WTC11 (cell line): Measurements from ENCODE around the gene GOLGA3. TPM values are rescaled to one million over a fixed set of nuclear protein-coding genes. Genes with fewer than 3 reads are reported as not detected.

ENCODE experiments used
- ATAC-seq: fragments of 200-7000 bp; cut with Tn5 transposase; 2 replicates; pipeline ENCODE4 v1.10.0; 2021; ENCODE audit warnings: mild to moderate bottlenecking, moderate library complexity
- CTCF ChIA-PET: fragments of 300-600 bp; sonication (Branson Sonifier 250); formaldehyde crosslinking; loops from one replicate; lab custom pipeline; 2021; ENCODE audit warnings: antibody characterized with exemption; lab: Charles Lee
- POLR2A ChIA-PET: fragments of 350-600 bp; sonication (Branson Sonifier 250); formaldehyde crosslinking; loops from one replicate; lab custom pipeline; 2021; ENCODE audit warnings: antibody characterized with exemption; lab: Charles Lee
- DNase-seq: peaks from one replicate; pipeline ENCODE4 v3.0.0; 2021; ENCODE audit warnings: low spot score
- H3K27ac Mint-ChIP-seq: 2 replicates; pipeline ENCODE4 v1.8.0; 2021; ENCODE audit warnings: mixed read lengths
- H3K27me3 Mint-ChIP-seq: 2 replicates; pipeline ENCODE4 v1.8.0; 2021; ENCODE audit warnings: low read depth, mild to moderate bottlenecking, moderate library complexity, mixed read lengths
- H3K36me3 Mint-ChIP-seq: 2 replicates; pipeline ENCODE4 v1.8.0; 2021; ENCODE audit warnings: mixed read lengths
- H3K4me1 Mint-ChIP-seq: 2 replicates; pipeline ENCODE4 v1.8.0; 2022; ENCODE audit warnings: mixed read lengths
- H3K4me3 Mint-ChIP-seq: 2 replicates; pipeline ENCODE4 v1.8.0; 2021; ENCODE audit warnings: mild to moderate bottlenecking, moderate library complexity, mixed read lengths
- H3K9me3 Mint-ChIP-seq: 2 replicates; pipeline ENCODE4 v1.8.0; 2021; ENCODE audit warnings: mixed read lengths
- CREM ChIP-seq: sonication (generic); formaldehyde crosslinking; IDR thresholded peaks from 2 replicates; pipeline ENCODE4 v1.8.1; 2022; ENCODE audit warnings: mild to moderate bottlenecking, missing genetic modification reagents, moderate library complexity
- ELF4 ChIP-seq: sonication (generic); formaldehyde crosslinking; IDR thresholded peaks from 2 replicates; pipeline ENCODE4 v1.8.1; 2022; ENCODE audit warnings: low read depth, mild to moderate bottlenecking, moderate library complexity, missing genetic modification reagents
- FOXJ3 ChIP-seq: sonication (generic); formaldehyde crosslinking; IDR thresholded peaks from 2 replicates; pipeline ENCODE4 v1.9.0; 2021; ENCODE audit warnings: missing genetic modification reagents, mild to moderate bottlenecking, borderline replicate concordance
- FOXK1 ChIP-seq: sonication (generic); formaldehyde crosslinking; IDR thresholded peaks from 2 replicates; pipeline ENCODE4 v1.8.0; 2022; ENCODE audit warnings: mild to moderate bottlenecking, moderate library complexity, missing genetic modification reagents
- GRHL2 ChIP-seq: fragments of 250-450 bp; sonication (Bioruptor Pico); IDR thresholded peaks from 2 replicates; pipeline ENCODE4 v1.8.0; 2022; ENCODE audit warnings: mild to moderate bottlenecking, moderate library complexity; ENCODE audit not compliant: insufficient replicate concordance, severe bottlenecking
- HMGA2 ChIP-seq: fragments of 250-450 bp; sonication (Bioruptor Pico); IDR thresholded peaks from 2 replicates; pipeline ENCODE4 v1.4.0; 2021; ENCODE audit warnings: mild to moderate bottlenecking, moderate library complexity
- IRF2 ChIP-seq: sonication (generic); formaldehyde crosslinking; IDR thresholded peaks from 2 replicates; pipeline ENCODE4 v1.8.0; 2022; ENCODE audit warnings: low read depth, missing genetic modification reagents, borderline replicate concordance
- JAZF1 ChIP-seq: fragments of 250-450 bp; sonication (Bioruptor Pico); IDR thresholded peaks from 2 replicates; pipeline ENCODE4 v1.9.0; 2021; ENCODE audit warnings: moderate library complexity, mild to moderate bottlenecking, inconsistent platforms
- MYBL2 ChIP-seq: sonication (generic); formaldehyde crosslinking; IDR thresholded peaks from 2 replicates; pipeline ENCODE4 v1.8.1; 2023; ENCODE audit warnings: mild to moderate bottlenecking, moderate library complexity, missing genetic modification reagents
- NFE2L1 ChIP-seq: sonication (generic); formaldehyde crosslinking; IDR thresholded peaks from 2 replicates; pipeline ENCODE4 v1.8.1; 2023; ENCODE audit warnings: missing genetic modification reagents
- NR2C2 ChIP-seq: sonication (generic); formaldehyde crosslinking; IDR thresholded peaks from 2 replicates; pipeline ENCODE4 v1.8.0; 2022; ENCODE audit warnings: mild to moderate bottlenecking, missing genetic modification reagents
- NR3C1 ChIP-seq: sonication (generic); formaldehyde crosslinking; conservative IDR thresholded peaks from 2 replicates; pipeline ENCODE4 v1.8.1; 2023; ENCODE audit warnings: low read depth, mild to moderate bottlenecking, missing genetic modification reagents
- RELA ChIP-seq: sonication (generic); formaldehyde crosslinking; IDR thresholded peaks from 2 replicates; pipeline ENCODE4 v1.8.1; 2022; ENCODE audit warnings: missing genetic modification reagents, mild to moderate bottlenecking, borderline replicate concordance
- TEAD1 ChIP-seq: sonication (generic); formaldehyde crosslinking; IDR thresholded peaks from 2 replicates; pipeline ENCODE4 v1.8.0; 2022; ENCODE audit warnings: mild to moderate bottlenecking, missing genetic modification reagents
- ZNF138 ChIP-seq: sonication (generic); formaldehyde crosslinking; conservative IDR thresholded peaks from 2 replicates; pipeline ENCODE4 v1.8.1; 2022; ENCODE audit warnings: mild to moderate bottlenecking, moderate library complexity, missing genetic modification reagents
- ZNF263 ChIP-seq: sonication (generic); formaldehyde crosslinking; IDR thresholded peaks from 2 replicates; pipeline ENCODE4 v1.8.1; 2022; ENCODE audit warnings: low read depth, mild to moderate bottlenecking, moderate library complexity, missing genetic modification reagents
- ZNF317 ChIP-seq: sonication (generic); formaldehyde crosslinking; IDR thresholded peaks from 2 replicates; pipeline ENCODE4 v1.8.1; 2023; ENCODE audit warnings: low read depth, mild to moderate bottlenecking, moderate library complexity, missing genetic modification reagents, borderline replicate concordance
- ZNF396 ChIP-seq: fragments of 250-450 bp; sonication (Bioruptor Pico); IDR thresholded peaks from 2 replicates; pipeline ENCODE4 v1.8.0; 2021; ENCODE audit warnings: mild to moderate bottlenecking, moderate library complexity, borderline replicate concordance
- ZNF416 ChIP-seq: fragments of 250-450 bp; sonication (Bioruptor Pico); IDR thresholded peaks from 2 replicates; pipeline ENCODE4 v1.9.0; 2021; ENCODE audit warnings: mild to moderate bottlenecking, inconsistent platforms
- total RNA-seq: library from RNA; stranded (reverse); gene quantifications from 3 replicates; pipeline ENCODE4 v1.2.3, GENCODE V29; 2021
- TF ChIP-seq, protein P1 (sequence below): sonication (generic); formaldehyde crosslinking; IDR thresholded peaks from 2 replicates; pipeline ENCODE4 v1.8.1; 2023; ENCODE audit warnings: mild to moderate bottlenecking, missing genetic modification reagents, borderline replicate concordance
- TF ChIP-seq, protein P2 (sequence below): sonication (generic); formaldehyde crosslinking; IDR thresholded peaks from 2 replicates; pipeline ENCODE4 v1.8.1; 2022; ENCODE audit warnings: low read depth, missing genetic modification reagents, borderline replicate concordance
- TF ChIP-seq, protein P3 (sequence below): fragments of 250-450 bp; sonication (Bioruptor Pico); IDR thresholded peaks from 2 replicates; pipeline ENCODE4 v1.9.0; 2021; ENCODE audit warnings: moderate library complexity, mild to moderate bottlenecking, inconsistent platforms, borderline replicate concordance
- TF ChIP-seq, protein P4 (sequence below): sonication (generic); formaldehyde crosslinking; IDR thresholded peaks from 2 replicates; pipeline ENCODE4 v1.8.0; 2022; ENCODE audit warnings: mild to moderate bottlenecking, missing genetic modification reagents
- TF ChIP-seq, protein P5 (sequence below): sonication (generic); formaldehyde crosslinking; conservative IDR thresholded peaks from 2 replicates; pipeline ENCODE4 v1.8.1; 2022; ENCODE audit warnings: mild to moderate bottlenecking, missing genetic modification reagents
- TF ChIP-seq, protein P6 (sequence below): fragments of 200-600 bp; IDR thresholded peaks from 2 replicates; pipeline ENCODE4 v1.8.0; 2022; ENCODE audit warnings: antibody characterized with exemption
- TF ChIP-seq, protein P7 (sequence below): sonication (generic); formaldehyde crosslinking; IDR thresholded peaks from 2 replicates; pipeline ENCODE4 v1.8.1; 2023; ENCODE audit warnings: mild to moderate bottlenecking, moderate library complexity, missing genetic modification reagents
- TF ChIP-seq, protein P8 (sequence below): sonication (generic); formaldehyde crosslinking; IDR thresholded peaks from 2 replicates; pipeline ENCODE4 v1.8.1; 2023; ENCODE audit warnings: mild to moderate bottlenecking, missing genetic modification reagents

The GOLGA3 gene
- total RNA-seq, 1 experiment from 2014 or later = 47.8 TPM

DNA sequence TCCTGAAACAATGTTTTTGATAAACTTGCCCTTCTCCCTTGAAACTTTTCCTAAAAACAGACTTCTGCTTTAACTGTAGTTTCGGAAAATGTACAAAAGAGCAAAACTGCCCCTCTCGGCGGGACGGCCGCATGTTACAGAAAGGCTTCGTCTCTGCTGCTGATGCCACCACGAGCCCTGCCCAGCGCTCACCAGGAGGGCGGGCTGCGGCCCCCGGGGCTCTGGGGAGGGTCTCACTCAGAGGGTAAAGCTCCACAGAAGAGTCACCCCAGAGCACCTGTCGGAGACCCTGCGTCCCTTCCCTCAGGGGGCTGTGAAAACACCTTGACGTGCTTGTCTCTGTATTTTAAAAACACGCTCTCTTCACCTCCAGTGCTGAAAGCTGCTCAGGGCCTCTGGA is 12.5 kb upstream of the GOLGA3 start:
- peaks cover 37% of the 10 kb centered on the region for H3K36me3 Mint-ChIP-seq

DNA sequence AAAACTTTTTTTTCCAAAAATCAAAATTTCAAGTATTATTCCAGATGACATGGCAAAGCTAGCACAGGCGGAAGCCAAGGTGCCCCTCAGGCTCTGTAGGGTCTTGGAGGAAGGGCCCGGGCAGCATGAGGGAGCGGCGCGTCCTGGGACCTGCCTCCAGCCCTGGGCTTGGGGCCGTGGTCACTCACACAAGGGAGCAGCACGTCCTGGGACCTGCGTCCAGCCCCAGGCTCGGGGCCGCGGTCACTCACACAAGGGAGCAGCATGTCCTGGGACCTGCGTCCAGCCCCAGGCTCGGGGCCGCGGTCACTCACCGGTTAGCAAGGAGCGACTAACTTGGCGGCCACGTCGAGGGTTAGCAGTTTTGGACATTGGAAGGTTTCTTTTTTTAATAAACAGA is 11.9 kb upstream of the GOLGA3 start:
- ChIA-PET POLR2A (no interaction called here), CTCF (no interaction called here)
- Mint-ChIP-seq H3K36me3 (peaks cover 31% of the 10 kb centered on the region), H3K27ac (no peak overlapping the region), H3K4me1 (no peaks in the 10 kb centered on the region), H3K9me3 (no peaks in the 10 kb centered on the region), H3K27me3 (no peaks in the 10 kb centered on the region), H3K4me3 (no peak overlapping the region)
- no peak for DNase-seq
- ATAC-seq = no peak
- no peak for TF ChIP-seq CREM (CRISPR knock-in tag)
- TF ChIP-seq HMGA2 = no peak
- TF ChIP-seq TEAD1 (CRISPR knock-in tag) = no peak
- TF ChIP-seq, protein P1, sequence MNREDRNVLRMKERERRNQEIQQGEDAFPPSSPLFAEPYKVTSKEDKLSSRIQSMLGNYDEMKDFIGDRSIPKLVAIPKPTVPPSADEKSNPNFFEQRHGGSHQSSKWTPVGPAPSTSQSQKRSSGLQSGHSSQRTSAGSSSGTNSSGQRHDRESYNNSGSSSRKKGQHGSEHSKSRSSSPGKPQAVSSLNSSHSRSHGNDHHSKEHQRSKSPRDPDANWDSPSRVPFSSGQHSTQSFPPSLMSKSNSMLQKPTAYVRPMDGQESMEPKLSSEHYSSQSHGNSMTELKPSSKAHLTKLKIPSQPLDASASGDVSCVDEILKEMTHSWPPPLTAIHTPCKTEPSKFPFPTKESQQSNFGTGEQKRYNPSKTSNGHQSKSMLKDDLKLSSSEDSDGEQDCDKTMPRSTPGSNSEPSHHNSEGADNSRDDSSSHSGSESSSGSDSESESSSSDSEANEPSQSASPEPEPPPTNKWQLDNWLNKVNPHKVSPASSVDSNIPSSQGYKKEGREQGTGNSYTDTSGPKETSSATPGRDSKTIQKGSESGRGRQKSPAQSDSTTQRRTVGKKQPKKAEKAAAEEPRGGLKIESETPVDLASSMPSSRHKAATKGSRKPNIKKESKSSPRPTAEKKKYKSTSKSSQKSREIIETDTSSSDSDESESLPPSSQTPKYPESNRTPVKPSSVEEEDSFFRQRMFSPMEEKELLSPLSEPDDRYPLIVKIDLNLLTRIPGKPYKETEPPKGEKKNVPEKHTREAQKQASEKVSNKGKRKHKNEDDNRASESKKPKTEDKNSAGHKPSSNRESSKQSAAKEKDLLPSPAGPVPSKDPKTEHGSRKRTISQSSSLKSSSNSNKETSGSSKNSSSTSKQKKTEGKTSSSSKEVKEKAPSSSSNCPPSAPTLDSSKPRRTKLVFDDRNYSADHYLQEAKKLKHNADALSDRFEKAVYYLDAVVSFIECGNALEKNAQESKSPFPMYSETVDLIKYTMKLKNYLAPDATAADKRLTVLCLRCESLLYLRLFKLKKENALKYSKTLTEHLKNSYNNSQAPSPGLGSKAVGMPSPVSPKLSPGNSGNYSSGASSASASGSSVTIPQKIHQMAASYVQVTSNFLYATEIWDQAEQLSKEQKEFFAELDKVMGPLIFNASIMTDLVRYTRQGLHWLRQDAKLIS (CRISPR knock-in tag) = no peak
- TF ChIP-seq, protein P2, sequence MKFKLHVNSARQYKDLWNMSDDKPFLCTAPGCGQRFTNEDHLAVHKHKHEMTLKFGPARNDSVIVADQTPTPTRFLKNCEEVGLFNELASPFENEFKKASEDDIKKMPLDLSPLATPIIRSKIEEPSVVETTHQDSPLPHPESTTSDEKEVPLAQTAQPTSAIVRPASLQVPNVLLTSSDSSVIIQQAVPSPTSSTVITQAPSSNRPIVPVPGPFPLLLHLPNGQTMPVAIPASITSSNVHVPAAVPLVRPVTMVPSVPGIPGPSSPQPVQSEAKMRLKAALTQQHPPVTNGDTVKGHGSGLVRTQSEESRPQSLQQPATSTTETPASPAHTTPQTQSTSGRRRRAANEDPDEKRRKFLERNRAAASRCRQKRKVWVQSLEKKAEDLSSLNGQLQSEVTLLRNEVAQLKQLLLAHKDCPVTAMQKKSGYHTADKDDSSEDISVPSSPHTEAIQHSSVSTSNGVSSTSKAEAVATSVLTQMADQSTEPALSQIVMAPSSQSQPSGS = no peak
- TF ChIP-seq, protein P3, sequence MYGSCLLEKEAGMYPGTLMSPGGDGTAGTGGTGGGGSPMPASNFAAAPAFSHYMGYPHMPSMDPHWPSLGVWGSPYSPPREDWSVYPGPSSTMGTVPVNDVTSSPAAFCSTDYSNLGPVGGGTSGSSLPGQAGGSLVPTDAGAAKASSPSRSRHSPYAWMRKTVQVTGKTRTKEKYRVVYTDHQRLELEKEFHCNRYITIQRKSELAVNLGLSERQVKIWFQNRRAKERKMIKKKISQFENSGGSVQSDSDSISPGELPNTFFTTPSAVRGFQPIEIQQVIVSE (CRISPR knock-in tag) = no peak
- TF ChIP-seq GRHL2 (CRISPR knock-in tag) = no peak
- TF ChIP-seq, protein P4, sequence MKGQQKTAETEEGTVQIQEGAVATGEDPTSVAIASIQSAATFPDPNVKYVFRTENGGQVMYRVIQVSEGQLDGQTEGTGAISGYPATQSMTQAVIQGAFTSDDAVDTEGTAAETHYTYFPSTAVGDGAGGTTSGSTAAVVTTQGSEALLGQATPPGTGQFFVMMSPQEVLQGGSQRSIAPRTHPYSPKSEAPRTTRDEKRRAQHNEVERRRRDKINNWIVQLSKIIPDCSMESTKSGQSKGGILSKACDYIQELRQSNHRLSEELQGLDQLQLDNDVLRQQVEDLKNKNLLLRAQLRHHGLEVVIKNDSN (CRISPR knock-in tag) = no peak
- TF ChIP-seq FOXK1 (CRISPR knock-in tag) = no peak
- TF ChIP-seq RELA (CRISPR knock-in tag) = no peak
- TF ChIP-seq ZNF263 (CRISPR knock-in tag) = no peak
- TF ChIP-seq, protein P5, sequence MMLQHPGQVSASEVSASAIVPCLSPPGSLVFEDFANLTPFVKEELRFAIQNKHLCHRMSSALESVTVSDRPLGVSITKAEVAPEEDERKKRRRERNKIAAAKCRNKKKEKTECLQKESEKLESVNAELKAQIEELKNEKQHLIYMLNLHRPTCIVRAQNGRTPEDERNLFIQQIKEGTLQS (CRISPR knock-in tag) = no peak
- no peak for TF ChIP-seq MYBL2 (CRISPR knock-in tag)
- no peak for TF ChIP-seq FOXJ3 (CRISPR knock-in tag)
- TF ChIP-seq ELF4 (CRISPR knock-in tag) = no peak
- no peak for TF ChIP-seq JAZF1
- TF ChIP-seq IRF2 (CRISPR knock-in tag) = no peak
- TF ChIP-seq, protein P6, sequence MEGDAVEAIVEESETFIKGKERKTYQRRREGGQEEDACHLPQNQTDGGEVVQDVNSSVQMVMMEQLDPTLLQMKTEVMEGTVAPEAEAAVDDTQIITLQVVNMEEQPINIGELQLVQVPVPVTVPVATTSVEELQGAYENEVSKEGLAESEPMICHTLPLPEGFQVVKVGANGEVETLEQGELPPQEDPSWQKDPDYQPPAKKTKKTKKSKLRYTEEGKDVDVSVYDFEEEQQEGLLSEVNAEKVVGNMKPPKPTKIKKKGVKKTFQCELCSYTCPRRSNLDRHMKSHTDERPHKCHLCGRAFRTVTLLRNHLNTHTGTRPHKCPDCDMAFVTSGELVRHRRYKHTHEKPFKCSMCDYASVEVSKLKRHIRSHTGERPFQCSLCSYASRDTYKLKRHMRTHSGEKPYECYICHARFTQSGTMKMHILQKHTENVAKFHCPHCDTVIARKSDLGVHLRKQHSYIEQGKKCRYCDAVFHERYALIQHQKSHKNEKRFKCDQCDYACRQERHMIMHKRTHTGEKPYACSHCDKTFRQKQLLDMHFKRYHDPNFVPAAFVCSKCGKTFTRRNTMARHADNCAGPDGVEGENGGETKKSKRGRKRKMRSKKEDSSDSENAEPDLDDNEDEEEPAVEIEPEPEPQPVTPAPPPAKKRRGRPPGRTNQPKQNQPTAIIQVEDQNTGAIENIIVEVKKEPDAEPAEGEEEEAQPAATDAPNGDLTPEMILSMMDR = no peak

More for the DNA sequence above, 12.5 kb upstream of the GOLGA3 start:
- no peak for DNase-seq
- Mint-ChIP-seq H3K4me1 (no peaks in the 10 kb centered on the region), H3K27ac (no peak overlapping the region)
- TF ChIP-seq ELF4 (CRISPR knock-in tag) (no peak), NR3C1 (CRISPR knock-in tag) (no peak), ZNF317 (CRISPR knock-in tag) (no peak), NFE2L1 (no peak), ZNF138 (CRISPR knock-in tag) (no peak), ZNF416 (CRISPR knock-in tag) (no peak), ZNF396 (no peak), NR2C2 (CRISPR knock-in tag) (no peak)
- TF ChIP-seq, protein P7, sequence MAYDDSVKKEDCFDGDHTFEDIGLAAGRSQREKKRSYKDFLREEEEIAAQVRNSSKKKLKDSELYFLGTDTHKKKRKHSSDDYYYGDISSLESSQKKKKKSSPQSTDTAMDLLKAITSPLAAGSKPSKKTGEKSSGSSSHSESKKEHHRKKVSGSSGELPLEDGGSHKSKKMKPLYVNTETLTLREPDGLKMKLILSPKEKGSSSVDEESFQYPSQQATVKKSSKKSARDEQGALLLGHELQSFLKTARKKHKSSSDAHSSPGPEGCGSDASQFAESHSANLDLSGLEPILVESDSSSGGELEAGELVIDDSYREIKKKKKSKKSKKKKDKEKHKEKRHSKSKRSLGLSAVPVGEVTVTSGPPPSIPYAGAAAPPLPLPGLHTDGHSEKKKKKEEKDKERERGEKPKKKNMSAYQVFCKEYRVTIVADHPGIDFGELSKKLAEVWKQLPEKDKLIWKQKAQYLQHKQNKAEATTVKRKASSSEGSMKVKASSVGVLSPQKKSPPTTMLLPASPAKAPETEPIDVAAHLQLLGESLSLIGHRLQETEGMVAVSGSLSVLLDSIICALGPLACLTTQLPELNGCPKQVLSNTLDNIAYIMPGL (CRISPR knock-in tag) = no peak
- TF ChIP-seq, protein P8, sequence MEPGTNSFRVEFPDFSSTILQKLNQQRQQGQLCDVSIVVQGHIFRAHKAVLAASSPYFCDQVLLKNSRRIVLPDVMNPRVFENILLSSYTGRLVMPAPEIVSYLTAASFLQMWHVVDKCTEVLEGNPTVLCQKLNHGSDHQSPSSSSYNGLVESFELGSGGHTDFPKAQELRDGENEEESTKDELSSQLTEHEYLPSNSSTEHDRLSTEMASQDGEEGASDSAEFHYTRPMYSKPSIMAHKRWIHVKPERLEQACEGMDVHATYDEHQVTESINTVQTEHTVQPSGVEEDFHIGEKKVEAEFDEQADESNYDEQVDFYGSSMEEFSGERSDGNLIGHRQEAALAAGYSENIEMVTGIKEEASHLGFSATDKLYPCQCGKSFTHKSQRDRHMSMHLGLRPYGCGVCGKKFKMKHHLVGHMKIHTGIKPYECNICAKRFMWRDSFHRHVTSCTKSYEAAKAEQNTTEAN (CRISPR knock-in tag) = no peak
- TF ChIP-seq, all 79 proteins: peak for 0
- ChIA-PET CTCF (no interaction called here), POLR2A (no interaction called here)
- Mint-ChIP-seq H3K9me3 (no peaks in the 10 kb centered on the region), H3K4me3 (no peak overlapping the region), H3K27me3 (no peaks in the 10 kb centered on the region)
- no peak for ATAC-seq
